GM19193 (cell line): ENCODE results near the gene SPON2.

ENCODE experiments used
- POLR2A ChIP-seq: IDR thresholded peaks from 4 replicates; pipeline ENCODE4 v1.6.1; 2011; ENCODE audit not compliant: insufficient read depth, insufficient read length; ENCODE audit errors: extremely low read depth

Gene SPON2

GRCh38 chr4:1124818-1125217, 47.6 kb downstream of the SPON2 start:
- no peak for TF ChIP-seq POLR2A

GRCh38 chr4:1122505-1122904, 49.9 kb downstream of the SPON2 start:
- TF ChIP-seq POLR2A, result no peak
